HS-27A (cell line): Measurements from ENCODE around the gene CCDC74B.
"Not testable (repeated sequence)": the region's sequence is repeated elsewhere in the genome, so short reads cannot be mapped to it uniquely, and the experiment has no call there.

Experiments used
- DNase-seq: peaks from one replicate; pipeline ENCODE4 v3.0.0-alpha.2; 2012; ENCODE audit warnings: low read depth, missing footprints

CCDC74B gene

DNA sequence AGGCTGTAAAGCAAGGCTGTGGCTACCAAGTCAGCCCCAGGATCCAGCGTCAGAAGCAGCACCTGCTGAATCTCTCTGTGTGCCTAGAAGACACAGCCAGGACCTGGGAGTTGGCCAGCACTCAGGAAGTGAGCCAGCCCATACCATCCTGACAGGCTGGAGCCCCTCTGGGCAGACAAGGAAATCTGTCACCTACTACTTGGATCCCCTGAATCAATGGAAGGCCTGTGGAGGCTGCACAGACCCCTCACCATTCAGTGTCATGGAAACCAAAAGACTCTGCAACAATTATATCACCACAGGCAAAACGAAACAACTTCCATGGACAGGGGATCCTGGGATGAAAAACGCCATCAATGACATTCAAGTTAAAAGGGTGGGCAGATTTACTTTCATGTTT, 21.7 kb upstream of the CCDC74B start:
- DNase-seq: not testable (repeated sequence)

GRCh38 chr2:130165293-130166016, 20.5 kb upstream of the CCDC74B start:
- no peak for DNase-seq

DNA sequence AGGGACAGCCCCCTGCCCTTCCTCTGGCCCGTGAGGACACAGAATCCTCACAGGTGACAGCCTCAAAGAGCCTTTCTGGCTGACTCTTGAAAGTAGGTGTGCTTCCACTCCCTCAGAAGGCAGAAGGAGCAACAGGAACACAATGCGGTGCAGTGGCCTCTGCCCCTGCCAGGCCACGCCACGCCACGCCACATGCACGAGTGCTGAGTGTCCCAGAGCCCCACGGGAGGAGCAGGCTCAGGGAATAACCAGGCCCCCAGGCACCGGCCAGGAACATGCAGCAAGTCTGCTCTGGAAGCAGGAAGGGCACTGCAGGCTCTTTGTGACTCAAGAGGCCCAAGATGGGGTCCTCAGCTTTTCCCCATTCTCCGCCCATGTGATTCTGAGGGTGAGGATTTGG, 18.1 kb upstream of the CCDC74B start:
- no peak for DNase-seq

GRCh38 chr2:130162486-130162885, 17.6 kb upstream of the CCDC74B start:
- DNase-seq: not testable (repeated sequence)

GRCh38 chr2:130160838-130161705, 16.2 kb upstream of the CCDC74B start:
- not testable (repeated sequence) for DNase-seq

DNA sequence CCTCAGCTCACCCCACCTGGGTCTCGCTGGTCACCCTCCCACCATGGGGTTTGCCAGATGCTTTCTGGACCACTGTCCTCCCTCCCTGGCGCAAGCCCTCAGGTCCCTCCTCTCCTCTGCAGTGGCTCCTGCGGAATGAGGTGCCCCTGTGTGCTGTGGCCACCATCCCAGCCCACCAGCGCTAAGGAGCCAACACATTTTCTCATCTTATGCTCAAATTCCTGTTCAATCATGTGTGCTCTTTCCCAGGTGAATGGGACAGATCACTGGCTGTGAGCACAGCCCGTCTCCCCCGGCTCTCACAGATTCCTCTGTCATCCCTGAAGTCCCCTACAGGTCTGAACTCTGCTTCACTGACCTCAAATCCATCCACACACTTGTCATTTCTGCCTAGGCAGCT, 15.2 kb upstream of the CCDC74B start:
- DNase-seq: no peak

GRCh38 chr2:130159376-130159775, 14.5 kb upstream of the CCDC74B start:
- DNase-seq: not testable (repeated sequence)

DNA sequence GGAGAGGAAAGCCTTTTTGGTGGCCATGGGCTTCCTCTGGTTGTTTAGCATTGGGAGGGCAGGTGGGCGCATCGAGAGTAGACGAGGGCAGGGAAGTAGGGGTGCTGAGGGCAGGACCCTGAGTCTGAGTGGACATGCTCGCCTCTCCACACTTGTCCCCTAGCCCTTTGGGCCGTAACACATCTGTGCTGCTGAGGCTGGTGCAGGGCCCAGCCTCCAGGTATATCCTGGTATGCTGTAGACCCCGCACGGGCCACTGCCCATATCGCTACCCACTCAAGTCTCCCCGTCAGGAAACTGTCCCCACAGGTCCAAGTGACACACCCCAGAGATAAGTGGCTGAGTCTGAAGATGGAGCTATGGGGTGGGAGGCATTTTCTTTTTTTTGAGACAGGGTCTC, 13.7 kb upstream of the CCDC74B start:
- DNase-seq: no peak

GRCh38 chr2:130157825-130158514, 13.1 kb upstream of the CCDC74B start:
- DNase-seq: not testable (repeated sequence)

DNA sequence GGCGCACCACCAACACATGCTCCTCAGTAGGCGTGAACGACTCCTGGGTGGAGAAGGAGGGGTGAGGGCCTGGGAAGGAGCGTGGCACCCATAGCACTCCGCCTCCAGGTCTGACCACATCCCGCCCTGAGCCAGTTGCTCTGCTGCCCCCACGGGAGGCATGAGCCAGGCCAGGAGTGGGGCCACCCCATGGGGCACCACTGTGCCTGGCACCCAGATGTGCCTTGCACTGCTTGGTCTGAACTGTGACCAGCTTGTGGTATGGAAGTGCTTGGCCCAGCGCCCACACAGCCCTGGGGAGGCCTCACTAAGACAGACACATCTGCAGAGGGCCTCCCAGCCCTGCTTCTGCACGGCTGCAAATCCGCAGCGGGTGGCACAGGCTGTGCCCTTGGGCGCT, 12.4 kb upstream of the CCDC74B start:
- DNase-seq: not testable (repeated sequence)

GRCh38 chr2:130156624-130157004, 11.7 kb upstream of the CCDC74B start:
- DNase-seq: no peak

- DNase-seq: not testable (repeated sequence)
Measured at GRCh38 chr2:130155956-130156623, 11.2 kb upstream of the CCDC74B start.

GRCh38 chr2:130154773-130155765, 10.2 kb upstream of the CCDC74B start:
- no peak for DNase-seq

- not testable (repeated sequence) for DNase-seq
Measured at GRCh38 chr2:130154423-130154770, 9.5 kb upstream of the CCDC74B start.

DNA sequence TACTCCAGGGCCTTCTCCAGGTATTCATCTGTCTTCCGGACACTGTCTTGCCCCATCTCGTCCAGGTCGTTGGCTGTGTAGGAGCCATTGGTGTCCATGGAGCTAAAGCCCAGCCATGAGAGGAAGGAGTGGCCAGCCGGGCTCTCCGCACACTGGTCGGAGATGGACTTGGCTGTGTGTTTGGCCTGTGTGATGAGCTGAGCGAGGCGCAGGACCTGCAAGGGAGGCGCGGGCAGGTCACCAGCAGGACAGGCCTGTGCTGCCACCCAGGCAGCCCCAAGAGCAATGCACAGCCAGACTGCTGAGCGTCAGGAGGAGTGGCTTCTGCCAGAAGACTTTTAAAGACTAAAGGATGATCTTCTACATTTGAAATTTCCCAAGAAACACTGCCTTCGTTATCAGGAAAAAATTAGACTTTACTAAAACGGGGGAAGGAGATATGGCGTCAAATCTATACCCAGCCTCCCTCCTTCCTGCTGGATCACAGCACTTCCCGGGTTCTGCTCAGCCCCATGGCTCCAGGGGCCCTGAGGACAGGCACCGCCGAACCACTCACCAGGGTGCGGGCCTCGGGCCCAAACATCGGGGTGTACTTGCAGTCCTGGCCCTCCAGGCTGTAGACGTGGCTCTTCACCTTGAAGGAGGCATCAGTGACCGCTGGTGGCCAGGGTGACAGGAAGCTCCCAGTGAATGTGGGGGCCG, 9.0 kb upstream of the CCDC74B start:
- not testable (repeated sequence) for DNase-seq

DNA sequence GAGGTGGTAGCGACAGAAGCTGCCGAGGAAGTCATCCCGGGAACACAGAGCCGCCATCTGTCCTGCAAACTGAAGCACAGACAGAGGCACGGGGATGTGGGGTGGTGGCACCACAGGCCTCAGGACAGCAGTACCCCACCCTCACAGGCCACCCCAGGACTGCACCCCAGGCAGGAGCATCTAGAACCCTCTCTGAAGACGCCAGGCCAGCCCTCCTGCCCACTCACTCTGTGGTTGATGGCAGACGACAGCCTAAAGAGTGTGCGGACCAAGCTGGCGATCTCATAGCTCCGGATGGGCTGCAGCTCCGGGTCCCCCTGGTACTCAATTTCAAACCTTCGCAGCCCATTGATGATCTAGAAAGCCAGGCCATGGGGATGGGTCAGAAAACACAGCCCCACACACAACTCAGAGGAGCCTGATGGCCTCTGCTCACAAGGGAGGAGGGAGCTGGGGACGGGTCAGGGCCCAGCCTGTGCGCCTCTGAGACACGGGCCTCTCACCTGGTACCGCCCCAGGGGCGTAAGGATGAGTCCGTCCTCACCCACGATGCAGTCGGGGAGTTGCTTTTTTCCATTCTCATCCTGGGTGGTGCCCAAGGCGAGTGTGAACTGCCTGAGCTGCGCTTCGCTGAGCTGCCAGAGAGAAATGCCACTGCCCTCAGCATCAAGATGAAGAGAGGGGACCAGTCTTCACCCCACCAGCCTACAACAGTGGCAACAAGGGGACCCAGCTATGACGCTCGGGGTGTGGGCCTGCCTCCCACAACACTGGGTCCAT, 8.1 kb upstream of the CCDC74B start:
- DNase-seq: no peak

GRCh38 chr2:130152136-130152815, 7.4 kb upstream of the CCDC74B start:
- DNase-seq: not testable (repeated sequence)

DNA sequence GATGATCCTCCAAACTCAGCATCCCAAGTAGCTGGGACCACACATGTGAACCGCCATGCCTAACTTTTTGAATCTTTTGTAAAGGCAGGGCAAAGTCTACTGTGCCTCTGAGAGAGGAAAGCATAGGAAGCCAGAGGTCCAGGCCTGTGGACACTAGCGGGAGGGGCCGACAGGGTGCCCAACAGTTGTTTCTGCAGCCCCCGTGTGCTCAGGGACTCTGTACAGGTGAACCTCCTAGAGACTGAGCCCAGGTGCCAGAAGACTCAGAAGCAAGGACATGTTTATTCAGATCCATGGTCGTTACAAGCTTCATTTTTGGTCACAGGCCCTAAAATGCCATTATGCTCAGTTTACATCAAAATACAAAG, 6.2 kb upstream of the CCDC74B start:
- DNase-seq: not testable (repeated sequence)
